Activated CD8-positive, alpha-beta memory T cell treated with anti-CD3 and anti-CD28 coated beads, Interleukin-2, amount 50 U/mL, for 24 hours (primary cell): Measurements from ENCODE around the gene ABHD17A.
"Not testable (repeated sequence)": the region's sequence is repeated elsewhere in the genome, so short reads cannot be mapped to it uniquely, and the experiment has no call there.

Source experiments
- DNase-seq: peaks from one replicate; pipeline ENCODE4 v3.0.0-alpha.2; 2020; ENCODE audit errors: extremely low read depth

ABHD17A gene

GRCh38 chr19:1910177-1910576 lies 24.9 kb upstream of the ABHD17A start:
- no peak for DNase-seq

- no peak for DNase-seq
Observed at GRCh38 chr19:1909761-1910080, 24.4 kb upstream of the ABHD17A start.

- DNase-seq: no peak
Observed at GRCh38 chr19:1908364-1908678, 23.0 kb upstream of the ABHD17A start.

- DNase-seq: no peak
Observed at GRCh38 chr19:1907563-1908363, 22.5 kb upstream of the ABHD17A start.

- DNase-seq: no peak
Observed at GRCh38 chr19:1906985-1907562, 21.8 kb upstream of the ABHD17A start.

GRCh38 chr19:1905863-1906375 lies 20.6 kb upstream of the ABHD17A start:
- no peak for DNase-seq

GRCh38 chr19:1905110-1905862 lies 20.0 kb upstream of the ABHD17A start, which contains the start of the genes ADAT3 and SCAMP4:
Gene ADAT3 (plus strand): TSS chr19:1905399. CDS start chr19:1912048, 6,649 bp downstream.
Gene SCAMP4 (plus strand): TSS chr19:1905399. CDS start chr19:1915020, 9,621 bp downstream.
- DNase-seq: peak; percentile 94

- DNase-seq: no peak
Observed at GRCh38 chr19:1904860-1905109, 19.5 kb upstream of the ABHD17A start.

GRCh38 chr19:1902923-1903322 lies 17.6 kb upstream of the ABHD17A start:
- DNase-seq: no peak

GRCh38 chr19:1901940-1902404 lies 16.7 kb upstream of the ABHD17A start:
- no peak for DNase-seq

- no peak for DNase-seq
Observed at GRCh38 chr19:1896508-1896907, 11.2 kb upstream of the ABHD17A start.

GRCh38 chr19:1893791-1894190 lies 8.5 kb upstream of the ABHD17A start:
- DNase-seq: no peak

GRCh38 chr19:1889907-1890306 lies 4.6 kb upstream of the ABHD17A start:
- DNase-seq: no peak

- no peak for DNase-seq
Observed at GRCh38 chr19:1888385-1888784, 3.1 kb upstream of the ABHD17A start.

- DNase-seq: not testable (repeated sequence)
Observed at GRCh38 chr19:1886360-1886759, 1.1 kb upstream of the ABHD17A start.

GRCh38 chr19:1884719-1885334 lies 469 bp downstream of the ABHD17A start:
- no peak for DNase-seq

GRCh38 chr19:1884291-1884718 lies 991 bp downstream of the ABHD17A start:
- DNase-seq: no peak

GRCh38 chr19:1883784-1884183 lies 1.5 kb downstream of the ABHD17A start:
- no peak for DNase-seq

GRCh38 chr19:1882786-1883692 lies 2.3 kb downstream of the ABHD17A start:
- DNase-seq: no peak

GRCh38 chr19:1882089-1882785 lies 3.1 kb downstream of the ABHD17A start:
- DNase-seq: no peak
